GM18507 (cell line): ENCODE measurements around the gene AKR1C2.
"Not testable (repeated sequence)": the region's sequence is repeated elsewhere in the genome, so short reads cannot be mapped to it uniquely, and the experiment has no call there.

Source experiments
- DNase-seq: peaks from one replicate; pipeline ENCODE4 v3.0.0; 2011; ENCODE audit warnings: low read depth; ENCODE audit not compliant: insufficient read length; ENCODE audit errors: extremely low spot score
- FAIRE-seq: peaks from 2 replicates; lab custom pipeline; 2011; peaks lifted over from hg19 to GRCh38; lab: Jason Lieb, UNC

Gene AKR1C2

GRCh38 chr10:5003127-5004029 lies at the start of gene AKR1C2:
Gene AKR1C2, minus strand, starts transcription at chr10:5003857. Its CDS starts 22 bp downstream, at chr10:5003835.
- not testable (repeated sequence) for DNase-seq, FAIRE-seq

GRCh38 chr10:5052951-5053500 lies 49.4 kb upstream of the AKR1C2 start:
- not testable (repeated sequence) for DNase-seq, FAIRE-seq

DNA sequence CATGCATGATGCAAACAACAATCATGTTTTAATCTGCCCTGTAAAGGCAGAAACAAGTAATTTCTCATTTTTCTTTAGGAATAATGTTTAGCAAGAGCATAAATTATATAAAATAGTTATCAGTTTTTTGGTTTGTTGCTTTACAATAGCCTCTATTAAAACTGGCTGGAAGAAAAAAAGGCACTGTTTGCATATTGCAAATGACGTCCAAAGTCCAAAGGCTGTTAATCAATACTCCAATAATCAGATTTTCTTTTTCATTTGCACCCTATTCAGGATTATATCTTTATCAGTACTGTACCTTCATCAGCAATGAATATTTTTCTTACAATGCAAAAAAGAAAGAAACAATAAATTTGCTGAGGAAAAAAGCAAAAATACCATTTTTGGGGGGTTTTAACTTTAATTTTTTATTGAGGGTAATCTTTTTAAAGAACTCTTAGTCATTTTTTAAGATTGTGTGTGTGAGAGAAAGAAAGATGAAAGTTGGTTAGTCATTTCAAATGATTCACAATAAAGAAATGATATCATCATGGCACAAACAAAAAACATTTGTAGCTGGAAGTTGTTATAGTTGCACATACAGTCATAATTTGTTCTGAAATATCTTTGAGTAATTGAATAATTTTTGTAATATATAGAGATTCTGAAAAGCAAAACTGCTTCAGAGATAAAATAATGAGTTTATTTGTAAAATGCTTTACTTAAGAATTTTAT lies 44.4 kb upstream of the AKR1C2 start:
- DNase-seq (no peak), FAIRE-seq (no peak)

DNA sequence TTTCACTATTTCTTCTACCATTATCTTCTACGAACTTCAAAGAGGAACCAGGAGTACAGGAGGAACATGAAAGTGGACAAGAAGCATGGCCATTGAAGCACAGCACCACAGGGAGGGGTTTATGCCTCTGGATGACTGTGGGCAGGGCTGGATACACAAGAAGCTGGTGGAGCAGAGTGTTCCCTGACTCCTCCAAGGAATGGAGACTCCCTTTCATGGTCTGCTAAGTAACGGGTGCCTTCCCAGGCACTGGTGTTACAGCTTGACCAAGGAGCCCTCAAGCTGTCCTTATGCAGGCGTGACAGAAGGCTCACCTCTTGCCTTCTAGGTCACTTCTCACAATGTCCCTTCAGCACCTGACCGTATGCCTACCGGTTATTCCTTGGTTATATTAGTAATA lies 43.4 kb upstream of the AKR1C2 start:
- DNase-seq, FAIRE-seq: not testable (repeated sequence)

DNA sequence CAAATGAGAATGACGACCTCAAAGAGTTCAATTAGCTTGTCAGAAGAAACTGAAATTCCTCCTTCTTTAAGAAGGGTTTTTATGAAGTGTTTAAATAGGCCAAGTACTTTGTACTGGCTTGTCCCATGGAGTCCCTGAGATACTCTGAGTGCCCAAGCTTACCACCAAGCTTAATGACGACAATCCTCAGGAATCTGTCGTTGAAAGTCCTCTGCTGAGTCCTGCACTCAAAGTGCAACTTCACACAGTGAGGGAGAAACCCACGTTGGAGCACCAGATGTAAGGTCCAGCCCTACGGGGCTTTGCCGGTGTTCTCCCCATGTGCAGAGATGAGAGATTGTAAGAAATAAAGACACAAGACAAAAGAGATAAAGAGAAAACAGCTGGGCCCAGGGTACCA lies 42.8 kb upstream of the AKR1C2 start:
- FAIRE-seq (no peak), DNase-seq (no peak)

DNA sequence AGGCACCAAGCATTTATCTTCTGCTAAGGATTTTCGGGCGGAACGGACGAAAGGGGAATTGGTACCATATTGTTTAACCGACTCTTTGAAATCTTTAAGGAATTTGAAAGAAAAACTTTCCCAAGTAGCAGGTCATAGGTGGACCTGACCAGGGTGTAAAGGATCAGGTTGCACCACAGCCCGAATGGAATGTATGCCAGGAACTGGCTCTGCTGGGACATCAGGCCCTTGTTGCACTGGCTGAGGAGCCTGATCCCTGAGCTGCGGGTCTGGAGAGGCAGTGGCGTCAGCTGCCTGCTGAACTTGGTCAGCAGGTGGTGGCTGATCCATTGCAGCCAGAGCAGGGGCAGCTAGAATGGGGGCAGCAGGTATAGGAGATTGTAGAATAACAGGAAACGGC lies 41.4 kb upstream of the AKR1C2 start:
- FAIRE-seq (no peak), DNase-seq (no peak)

DNA sequence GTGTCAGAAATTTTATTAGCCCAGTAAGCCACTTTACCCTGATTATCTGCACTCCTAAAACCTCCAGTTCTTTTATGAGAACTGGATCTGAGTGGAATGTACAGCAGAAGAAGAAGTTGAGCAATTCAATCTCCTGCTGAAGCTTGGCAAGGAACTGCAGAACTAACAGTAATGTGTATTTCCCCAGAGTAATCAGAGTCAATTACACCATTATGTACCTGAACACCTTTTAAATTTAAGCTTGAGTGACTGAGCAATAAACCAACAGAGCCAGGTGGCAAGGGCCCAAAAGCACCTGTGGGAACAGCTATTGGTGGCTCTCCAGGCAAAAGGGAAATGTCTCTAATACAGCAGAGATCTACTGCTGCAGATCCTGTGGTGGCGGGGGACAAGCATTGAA lies 40.1 kb upstream of the AKR1C2 start:
- no peak for DNase-seq
- FAIRE-seq = no peak

DNA sequence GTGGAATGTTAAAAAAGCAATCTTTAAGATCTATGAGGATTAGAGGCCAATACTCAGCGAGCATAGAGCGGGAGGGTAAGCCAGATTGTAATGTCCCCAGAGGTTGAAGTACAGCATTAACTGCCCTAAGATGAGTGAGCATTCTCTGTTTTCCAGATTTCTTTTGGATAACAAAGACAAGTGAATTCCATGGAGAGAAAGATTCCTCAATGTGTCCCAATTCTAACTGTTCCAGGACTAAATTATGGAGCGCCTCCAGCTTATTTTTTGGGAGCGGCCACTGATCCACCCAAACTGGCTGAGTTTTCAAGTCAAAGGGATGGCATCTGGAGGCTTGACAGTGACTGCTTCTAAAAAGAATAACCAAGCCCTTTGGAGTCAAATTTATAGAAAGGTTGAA lies 39.3 kb upstream of the AKR1C2 start:
- FAIRE-seq (no peak), DNase-seq (no peak)

- FAIRE-seq (no peak), DNase-seq (no peak)
These were observed 37.9 kb upstream of the AKR1C2 start for GRCh38 chr10:5041471-5042023.

- no peak for FAIRE-seq
These were observed 37.3 kb upstream of the AKR1C2 start for GRCh38 chr10:5040781-5041470.

DNA sequence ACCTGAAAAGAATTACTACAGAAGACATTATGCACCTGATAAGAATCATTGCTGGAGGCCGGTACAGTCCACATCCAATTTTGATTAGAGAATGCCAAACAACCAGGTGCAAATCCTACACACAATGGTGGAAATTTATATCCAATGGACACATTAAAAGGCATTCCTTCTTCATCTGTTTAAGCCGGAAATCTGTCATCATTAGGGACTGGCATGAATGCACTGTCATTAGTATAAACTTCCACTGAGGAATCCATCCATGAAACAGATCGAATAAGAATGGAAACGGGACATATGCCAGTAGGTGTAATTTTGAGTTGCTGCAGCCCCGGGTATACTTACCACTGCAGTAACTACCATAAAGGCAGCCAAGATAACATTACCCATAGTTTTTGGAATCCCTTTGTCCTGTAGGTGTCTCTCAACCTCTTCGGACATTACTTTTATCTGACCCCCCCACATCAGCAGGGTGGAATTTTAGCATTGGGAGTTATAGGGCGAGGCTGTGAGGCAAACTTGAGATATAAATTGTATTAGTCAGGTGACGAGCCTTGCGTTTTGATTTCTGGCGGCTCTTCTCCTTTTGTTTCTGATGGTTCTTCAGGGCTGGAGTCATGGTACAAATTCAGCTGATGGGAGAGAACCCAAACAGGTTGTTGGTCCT lies 36.5 kb upstream of the AKR1C2 start:
- FAIRE-seq = no peak
- DNase-seq = no peak

More at GRCh38 chr10:5040781-5041470, 37.3 kb upstream of the AKR1C2 start:
- no peak for DNase-seq

DNA sequence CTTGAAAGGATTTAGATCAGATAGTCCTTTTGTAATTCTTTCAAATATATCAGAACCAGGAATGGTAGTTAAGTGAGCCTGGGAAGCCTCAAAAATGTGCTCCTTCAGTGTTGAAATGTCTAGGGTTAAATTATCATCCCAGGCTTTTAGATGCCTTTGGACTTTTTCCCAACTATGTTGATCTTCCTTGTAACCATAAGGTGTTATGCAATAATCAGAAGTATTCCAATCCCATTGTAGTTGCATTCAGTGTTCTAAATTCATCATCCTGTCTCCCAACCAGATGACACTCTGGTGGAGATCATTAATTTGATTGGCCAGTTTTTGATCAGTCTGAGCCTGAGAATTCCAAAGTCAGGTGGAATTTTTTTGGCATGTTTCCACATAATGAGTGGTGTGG lies 35.1 kb upstream of the AKR1C2 start:
- FAIRE-seq (no peak), DNase-seq (no peak)

GRCh38 chr10:5038101-5038500 lies 34.4 kb upstream of the AKR1C2 start:
- FAIRE-seq = no peak
- no peak for DNase-seq

DNA sequence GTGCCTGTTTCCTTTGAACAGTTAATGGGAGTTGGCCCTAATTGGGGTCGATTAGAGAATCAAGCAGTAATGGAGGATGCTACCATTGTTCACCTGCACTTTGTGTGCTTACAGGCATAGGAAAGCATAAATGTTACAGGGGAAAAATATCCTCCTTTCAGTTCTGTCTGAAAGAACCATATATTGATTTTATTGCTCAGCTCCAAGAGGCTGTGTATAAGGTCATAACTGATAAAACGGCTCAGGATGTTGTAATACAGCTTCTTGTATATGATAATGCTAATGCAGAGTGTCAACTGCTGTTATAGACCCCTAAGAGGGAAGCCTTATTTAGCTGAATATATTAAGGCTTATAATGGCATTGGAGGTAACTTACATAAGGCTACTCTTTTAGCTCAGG lies 32.9 kb upstream of the AKR1C2 start:
- DNase-seq (no peak), FAIRE-seq (no peak)

GRCh38 chr10:5035356-5035755 lies 31.7 kb upstream of the AKR1C2 start:
- FAIRE-seq = no peak
- no peak for DNase-seq

DNA sequence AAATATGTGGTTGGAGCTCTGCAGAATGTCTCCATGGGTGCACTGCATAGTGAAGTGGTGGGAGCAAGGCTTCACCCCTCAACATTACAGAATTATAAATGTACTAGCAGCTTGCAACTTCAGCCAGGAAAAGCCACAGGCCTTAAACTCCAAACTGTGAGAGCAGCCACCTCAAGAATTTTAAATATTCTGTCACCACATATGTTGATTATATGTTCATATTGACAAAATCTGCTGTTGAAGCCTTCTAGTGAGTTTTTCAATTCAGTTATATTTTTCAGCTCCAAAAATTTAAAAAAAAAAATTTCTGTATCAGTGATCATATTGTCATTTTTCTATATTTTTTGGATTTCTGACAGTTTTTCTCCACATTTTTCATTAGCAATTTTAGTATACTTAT lies 30.9 kb upstream of the AKR1C2 start:
- DNase-seq (no peak), FAIRE-seq (no peak)

- DNase-seq (no peak), FAIRE-seq (no peak)
These were observed 29.6 kb upstream of the AKR1C2 start for GRCh38 chr10:5033061-5033778.

- not testable (repeated sequence) for FAIRE-seq, DNase-seq
These were observed 28.8 kb upstream of the AKR1C2 start for GRCh38 chr10:5032444-5032843.
